Fibroblast of lung (primary cell): ENCODE data around the gene JAG2. TPM values are rescaled to one million over a fixed set of nuclear protein-coding genes. Genes with fewer than 3 reads are reported as not detected.

ENCODE experiments used
- DNase-seq, 2 donors: peaks; one replicate each; pipeline versions ENCODE4 v3.0.0 to v3.0.0-alpha.2; 2010; ENCODE audit warnings: low read depth in 2 of 2
- H2AFZ ChIP-seq: 2 replicates; pipeline ENCODE4 v1.5.1; 2012; ENCODE audit warnings: low read length, control low read depth, inconsistent platforms
- H3K27ac ChIP-seq: 2 replicates; pipeline ENCODE4 v1.5.1; 2011; ENCODE audit warnings: low read length, control low read depth; ENCODE audit not compliant: insufficient read depth
- H3K27me3 ChIP-seq: 2 replicates; pipeline ENCODE4 v1.5.1; 2011; ENCODE audit warnings: mild to moderate bottlenecking, low read length; ENCODE audit not compliant: control insufficient read depth, insufficient read depth
- H3K36me3 ChIP-seq: 2 replicates; pipeline ENCODE4 v1.5.1; 2011; ENCODE audit warnings: low read length; ENCODE audit not compliant: control insufficient read depth, insufficient read depth
- H3K4me1 ChIP-seq: 2 replicates; pipeline ENCODE4 v1.5.1; 2011; ENCODE audit warnings: low read length; ENCODE audit not compliant: control insufficient read depth, insufficient read depth; ENCODE audit errors: extremely low read depth
- H3K4me2 ChIP-seq: 2 replicates; pipeline ENCODE4 v1.5.1; 2011; ENCODE audit warnings: low read length, control low read depth; ENCODE audit not compliant: insufficient read depth; ENCODE audit errors: extremely low read depth
- H3K4me3 ChIP-seq, 4 experiments: fragments of 200-600 bp in 1 of 4; sonication (generic) in 1 of 4; replicated peaks in 1 of 4; 2 replicates each; pipeline ENCODE4 v1.5.1; 2011 to 2016; ENCODE audit warnings: low read length in 4 of 4, low read depth in 3 of 4, mild to moderate bottlenecking in 3 of 4, control low read depth in 2 of 4, inconsistent platforms in 1 of 4, mixed read lengths in 1 of 4; ENCODE audit not compliant: insufficient read depth in 1 of 4; ENCODE audit errors: control extremely low read depth in 1 of 4
- H3K79me2 ChIP-seq: 2 replicates; pipeline ENCODE4 v1.5.1; 2012; ENCODE audit warnings: mild to moderate bottlenecking, low read length, inconsistent platforms; ENCODE audit not compliant: control insufficient read depth, insufficient read depth
- H3K9ac ChIP-seq: 2 replicates; pipeline ENCODE4 v1.5.1; 2011; ENCODE audit warnings: mild to moderate bottlenecking, low read length, control low read depth; ENCODE audit not compliant: insufficient read depth
- H3K9me3 ChIP-seq: 2 replicates; pipeline ENCODE4 v1.5.1; 2012; ENCODE audit warnings: low read depth, low read length; ENCODE audit not compliant: control insufficient read depth, insufficient read depth
- H4K20me1 ChIP-seq: 2 replicates; pipeline ENCODE4 v1.5.1; 2011; ENCODE audit warnings: low read length; ENCODE audit not compliant: control insufficient read depth, insufficient read depth; ENCODE audit errors: extremely low read depth
- EZH2 ChIP-seq: IDR thresholded peaks from 2 replicates; pipeline ENCODE4 v1.5.1; 2012; ENCODE audit warnings: low read length, control low read depth, mild to moderate bottlenecking; ENCODE audit errors: missing control alignments
- polyA plus RNA-seq, 2 donors: library from polyadenylated mRNA; depleted of rRNA in 1 of 2; stranded (reverse) in 1 of 2; unstranded in 1 of 2; fragments of >200 nt; gene quantifications; 2 replicates each; pipeline ENCODE4 v1.2.1, GENCODE V29; 2011 to 2012; ENCODE audit warnings: missing spikeins in 1 of 2
- total RNA-seq: library from RNA; depleted of rRNA; stranded (reverse); fragments of >200 nt; gene quantifications from 2 replicates; pipeline ENCODE4 v1.2.1, GENCODE V29; 2014
- TF ChIP-seq, protein P1 (sequence below), 2 donors: IDR thresholded peaks in 1 of 2; conservative IDR thresholded peaks in 1 of 2; 1 replicate in 1 of 2; 2 replicates in 1 of 2; pipeline ENCODE4 v1.5.1; 2011 to 2012; ENCODE audit warnings: low read length in 2 of 2, control low read depth in 1 of 2, inconsistent platforms in 1 of 2, low read depth in 1 of 2, mild to moderate bottlenecking in 1 of 2

JAG2 gene
- total and polyA plus RNA-seq, 2 donors (not counting 1 experiment from before 2014, with no cell fraction given), result 0.51 to 1.8 TPM

DNA sequence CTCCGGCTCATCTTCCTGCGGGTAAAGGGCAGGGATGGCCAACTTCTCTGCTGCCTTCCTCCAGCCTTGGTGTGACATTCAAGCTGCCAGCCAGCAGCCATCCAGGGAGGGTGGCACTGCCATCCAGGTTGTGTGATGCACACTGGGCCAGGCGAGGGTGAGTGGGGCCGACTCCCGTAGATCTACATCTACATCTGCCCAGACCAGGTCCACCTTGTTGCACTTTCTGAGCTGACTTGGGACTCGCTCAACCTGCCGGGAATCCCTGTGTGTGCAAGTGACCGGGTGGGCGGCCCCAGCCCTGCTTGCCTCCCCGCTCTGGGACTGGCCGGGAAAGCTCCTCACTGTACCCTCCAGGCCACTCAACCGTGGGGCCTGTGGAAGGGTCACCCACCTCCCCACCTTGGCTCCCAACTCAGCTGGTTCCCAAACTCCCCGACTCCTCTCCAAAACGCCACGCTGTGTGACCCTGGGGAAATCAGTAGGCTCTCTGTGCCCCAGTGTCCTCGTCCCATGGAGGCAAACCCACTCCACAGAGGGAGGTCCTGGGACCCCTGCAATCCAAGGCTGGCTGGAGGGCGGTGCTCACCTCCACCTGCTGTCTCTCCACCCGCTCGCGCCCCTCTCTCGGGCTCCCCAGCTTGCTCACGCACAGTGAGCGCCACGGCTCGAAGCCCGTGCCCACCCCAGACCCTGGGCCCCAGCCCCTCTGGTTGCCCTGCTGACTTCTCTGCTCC is 14.7 kb downstream of the JAG2 start:
- H3K4me2 ChIP-seq, result no peak overlapping the region
- no peaks in the 10 kb centered on the region for H3K9me3 ChIP-seq
- no peak for DNase-seq
- H3K36me3 ChIP-seq, result no peaks in the 10 kb centered on the region
- H3K27ac ChIP-seq, result no peak overlapping the region
- H3K9ac ChIP-seq, result no peak overlapping the region
- H3K4me1 ChIP-seq, result no peaks in the 10 kb centered on the region
- no peak overlapping the region for H3K4me3 ChIP-seq
- H2AFZ ChIP-seq, result no peak overlapping the region
- no peaks in the 10 kb centered on the region for H3K79me2 ChIP-seq
- no peaks in the 10 kb centered on the region for H3K27me3 ChIP-seq
- no peaks in the 10 kb centered on the region for H4K20me1 ChIP-seq
- no peak for TF ChIP-seq EZH2
- TF ChIP-seq, protein P1, sequence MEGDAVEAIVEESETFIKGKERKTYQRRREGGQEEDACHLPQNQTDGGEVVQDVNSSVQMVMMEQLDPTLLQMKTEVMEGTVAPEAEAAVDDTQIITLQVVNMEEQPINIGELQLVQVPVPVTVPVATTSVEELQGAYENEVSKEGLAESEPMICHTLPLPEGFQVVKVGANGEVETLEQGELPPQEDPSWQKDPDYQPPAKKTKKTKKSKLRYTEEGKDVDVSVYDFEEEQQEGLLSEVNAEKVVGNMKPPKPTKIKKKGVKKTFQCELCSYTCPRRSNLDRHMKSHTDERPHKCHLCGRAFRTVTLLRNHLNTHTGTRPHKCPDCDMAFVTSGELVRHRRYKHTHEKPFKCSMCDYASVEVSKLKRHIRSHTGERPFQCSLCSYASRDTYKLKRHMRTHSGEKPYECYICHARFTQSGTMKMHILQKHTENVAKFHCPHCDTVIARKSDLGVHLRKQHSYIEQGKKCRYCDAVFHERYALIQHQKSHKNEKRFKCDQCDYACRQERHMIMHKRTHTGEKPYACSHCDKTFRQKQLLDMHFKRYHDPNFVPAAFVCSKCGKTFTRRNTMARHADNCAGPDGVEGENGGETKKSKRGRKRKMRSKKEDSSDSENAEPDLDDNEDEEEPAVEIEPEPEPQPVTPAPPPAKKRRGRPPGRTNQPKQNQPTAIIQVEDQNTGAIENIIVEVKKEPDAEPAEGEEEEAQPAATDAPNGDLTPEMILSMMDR (conservative IDR thresholded peaks at IDR 0.05 in 1 of 2, IDR thresholded peaks at IDR 0.05 in 1 of 2; ENCODE audit: low read depth in 1 of 2, low read length in 2 of 2), result no peak

GRCh38 chr14:105153331-105153731 is 15.2 kb downstream of the JAG2 start:
- no peak overlapping the region for H3K9ac ChIP-seq
- H3K9me3 ChIP-seq, result no peaks in the 10 kb centered on the region
- no peak for TF ChIP-seq EZH2
- H3K4me2 ChIP-seq, result no peak overlapping the region
- H3K27ac ChIP-seq, result no peak overlapping the region
- H3K27me3 ChIP-seq, result no peaks in the 10 kb centered on the region
- H3K4me3 ChIP-seq, result no peak overlapping the region
- DNase-seq, result no peak
- no peaks in the 10 kb centered on the region for H4K20me1 ChIP-seq
- no peaks in the 10 kb centered on the region for H3K4me1 ChIP-seq
- H2AFZ ChIP-seq, result no peak overlapping the region
- H3K36me3 ChIP-seq, result no peaks in the 10 kb centered on the region
- H3K79me2 ChIP-seq, result no peaks in the 10 kb centered on the region

DNA sequence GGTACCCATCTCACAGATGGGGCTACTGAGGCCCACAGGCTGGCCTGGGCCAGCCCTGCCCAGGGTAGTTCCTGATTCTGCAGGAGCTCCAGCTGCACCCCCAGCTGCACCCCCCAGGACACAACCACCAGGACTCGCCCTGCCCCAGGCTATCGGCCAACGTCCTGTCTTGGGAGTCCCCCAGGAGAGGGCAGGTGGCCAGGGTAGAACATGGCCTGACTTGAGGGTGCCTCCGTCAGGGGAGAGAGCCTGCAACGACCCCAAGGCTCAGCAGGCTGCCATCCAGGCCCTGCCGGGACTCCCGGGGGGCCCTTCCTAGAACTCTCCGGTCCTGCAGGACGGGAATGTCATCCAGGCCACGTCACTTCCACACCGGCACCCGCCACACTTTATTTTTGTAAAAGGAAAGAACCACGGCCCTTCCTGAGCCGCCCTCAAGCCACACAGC is 15.8 kb downstream of the JAG2 start:
- H4K20me1 ChIP-seq, result no peaks in the 10 kb centered on the region
- H3K4me2 ChIP-seq, result no peak overlapping the region
- no peak overlapping the region for H3K4me3 ChIP-seq
- no peaks in the 10 kb centered on the region for H3K36me3 ChIP-seq
- H3K27ac ChIP-seq, result no peak overlapping the region
- H3K9ac ChIP-seq, result no peak overlapping the region
- TF ChIP-seq EZH2, result no peak
- TF ChIP-seq, protein P1 (conservative IDR thresholded peaks at IDR 0.05 in 1 of 2, IDR thresholded peaks at IDR 0.05 in 1 of 2; ENCODE audit: low read depth in 1 of 2, low read length in 2 of 2), result no peak
- no peak overlapping the region for H2AFZ ChIP-seq
- DNase-seq, result no peak
- no peaks in the 10 kb centered on the region for H3K4me1 ChIP-seq
- H3K79me2 ChIP-seq, result no peaks in the 10 kb centered on the region
- H3K9me3 ChIP-seq, result no peaks in the 10 kb centered on the region
- H3K27me3 ChIP-seq, result no peaks in the 10 kb centered on the region
